ENCODE data around the gene GCSH. TPM values are rescaled to one million over a fixed set of nuclear protein-coding genes. Genes with fewer than 3 reads are reported as not detected.

GCSH gene
- total and polyA plus RNA-seq, 2 of the 13 experiments (the other 11 are each of a cell fraction or from before 2014, with no cell fraction given): 35.9 to 103 TPM

DNA sequence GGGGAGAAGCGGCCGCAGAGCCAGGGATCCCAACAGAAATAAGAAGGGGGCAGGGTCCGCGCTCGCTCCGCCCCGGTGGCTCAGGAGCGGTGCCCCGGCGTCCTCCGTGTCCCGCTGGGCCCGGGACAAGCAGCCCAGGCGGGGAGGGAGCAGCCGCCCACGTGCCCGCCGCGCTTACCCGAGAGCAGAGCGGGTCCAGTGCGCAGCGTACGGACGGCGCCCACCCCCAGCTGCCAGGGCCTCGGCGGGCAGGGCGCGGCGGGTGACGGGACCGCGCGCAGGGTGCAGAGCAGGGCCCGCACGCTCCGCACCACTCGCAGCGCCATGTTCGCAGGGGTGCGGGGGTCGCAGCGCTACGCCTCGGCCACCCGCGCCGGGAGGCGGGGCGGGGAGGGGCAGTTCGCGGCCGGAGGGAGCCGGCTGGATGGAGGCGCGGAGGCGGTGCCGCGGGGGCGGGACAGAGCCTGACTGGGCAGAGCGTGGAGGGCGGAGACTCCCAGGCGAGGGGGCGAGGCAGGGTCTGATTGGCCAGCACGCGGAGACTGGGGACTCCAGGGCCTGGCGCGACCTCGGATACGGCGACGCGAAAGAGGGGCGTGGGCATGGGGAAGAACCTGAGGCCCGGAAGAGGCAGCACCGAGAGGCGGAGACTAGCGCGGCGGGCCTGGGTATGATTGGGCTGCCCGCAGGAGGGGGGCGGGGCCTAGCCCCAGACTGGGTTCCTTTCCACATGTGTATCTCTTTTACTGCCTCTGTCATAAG is at the start of gene GCSH (continued):
- TF ChIP-seq ZNF691 (CRISPR knock-in tag; IDR thresholded peaks at IDR 0.05; ENCODE audit: borderline replicate concordance, low read depth) (0 out of 2 replicates have a peak, but pooled peaks have one; percentile 80), ZBTB49 (CRISPR knock-in tag; IDR thresholded peaks at IDR 0.05; ENCODE audit: borderline replicate concordance) (no peak), POLR2A (IDR thresholded peaks at IDR 0.05; ENCODE audit: insufficient read depth in 1 of 2, low read depth in 2 of 2, low read length in 2 of 2) (peak; percentile 67 to 82; a peak in 3 of 4 replicates), ZBTB44 (CRISPR knock-in tag; IDR thresholded peaks at IDR 0.05) (no peak), ZNF878 (CRISPR knock-in tag; IDR thresholded peaks at IDR 0.05) (no peak), MZF1 (CRISPR knock-in tag; IDR thresholded peaks at IDR 0.05; ENCODE audit: borderline replicate concordance) (no peak), TERF1 (CRISPR knock-in tag; IDR thresholded peaks at IDR 0.05) (no peak), ZNF24 (IDR thresholded peaks at IDR 0.05) (peak; percentile 48; the same call in 1 of the 2 replicates), DPF2 (CRISPR knock-in tag; IDR thresholded peaks at IDR 0.05; ENCODE audit: borderline replicate concordance, low read depth) (no peak), GATAD1 (CRISPR knock-in tag; IDR thresholded peaks at IDR 0.05) (no peak; the same call in 1 of the 2 replicates), HNF4A (CRISPR knock-in tag; IDR thresholded peaks at IDR 0.05) (no peak), MEF2D (CRISPR knock-in tag; IDR thresholded peaks at IDR 0.05) (no peak), ZNF225 (CRISPR knock-in tag; IDR thresholded peaks at IDR 0.05) (peak; percentile 57; the same call in 1 of the 2 replicates), ZNF784 (CRISPR knock-in tag; IDR thresholded peaks at IDR 0.05; ENCODE audit: borderline replicate concordance) (peak; percentile 44; the same call in 1 of the 2 replicates), NFIB (CRISPR knock-in tag; IDR thresholded peaks at IDR 0.05; ENCODE audit: borderline replicate concordance) (no peak), TGIF2 (CRISPR knock-in tag; IDR thresholded peaks at IDR 0.05) (peak; percentile 68; the same call in 1 of the 2 replicates)
- TF ChIP-seq, protein P1, sequence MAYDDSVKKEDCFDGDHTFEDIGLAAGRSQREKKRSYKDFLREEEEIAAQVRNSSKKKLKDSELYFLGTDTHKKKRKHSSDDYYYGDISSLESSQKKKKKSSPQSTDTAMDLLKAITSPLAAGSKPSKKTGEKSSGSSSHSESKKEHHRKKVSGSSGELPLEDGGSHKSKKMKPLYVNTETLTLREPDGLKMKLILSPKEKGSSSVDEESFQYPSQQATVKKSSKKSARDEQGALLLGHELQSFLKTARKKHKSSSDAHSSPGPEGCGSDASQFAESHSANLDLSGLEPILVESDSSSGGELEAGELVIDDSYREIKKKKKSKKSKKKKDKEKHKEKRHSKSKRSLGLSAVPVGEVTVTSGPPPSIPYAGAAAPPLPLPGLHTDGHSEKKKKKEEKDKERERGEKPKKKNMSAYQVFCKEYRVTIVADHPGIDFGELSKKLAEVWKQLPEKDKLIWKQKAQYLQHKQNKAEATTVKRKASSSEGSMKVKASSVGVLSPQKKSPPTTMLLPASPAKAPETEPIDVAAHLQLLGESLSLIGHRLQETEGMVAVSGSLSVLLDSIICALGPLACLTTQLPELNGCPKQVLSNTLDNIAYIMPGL (CRISPR knock-in tag; IDR thresholded peaks at IDR 0.05; ENCODE audit: borderline replicate concordance in 1 of 2, low read depth in 1 of 2): peak; percentile 43 to 89
- TF ChIP-seq, protein P2, sequence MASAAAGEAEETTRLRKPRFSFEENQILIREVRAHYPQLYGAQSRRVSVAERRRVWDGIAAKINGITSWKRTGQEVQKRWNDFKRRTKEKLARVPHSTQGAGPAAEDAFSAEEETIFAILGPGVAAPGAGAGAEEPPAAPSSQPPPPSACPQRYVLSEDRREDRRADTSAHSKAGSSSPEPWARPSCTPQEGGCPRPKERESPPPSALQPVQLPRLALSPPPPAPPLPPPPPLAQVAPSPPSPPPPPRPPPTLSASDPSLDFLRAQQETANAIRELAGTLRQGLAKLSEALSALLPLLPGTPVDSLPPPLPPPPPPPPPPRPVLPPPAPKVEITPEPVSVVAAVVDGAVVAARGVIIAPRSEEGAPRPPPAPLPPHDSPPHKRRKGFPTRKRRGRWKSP (CRISPR knock-in tag; IDR thresholded peaks at IDR 0.05): peak; percentile 70; the same call in 1 of the 2 replicates
